RWPE1 (cell line): Measurements from ENCODE around the gene RENBP.
"Not testable (repeated sequence)": the region's sequence is repeated elsewhere in the genome, so short reads cannot be mapped to it uniquely, and the experiment has no call there.

ENCODE experiments used
- CTCF ChIA-PET: fragments of 350-600 bp; sonication (Branson Sonifier 250); formaldehyde crosslinking; extraction: SDS; loops from one replicate; lab custom pipeline; 2021; lab: Yijun Ruan, JAX
- POLR2A ChIA-PET: fragments of 400-600 bp; formaldehyde crosslinking; extraction: SDS; loops from one replicate; lab custom pipeline; 2020; ENCODE audit warnings: antibody characterized with exemption; ENCODE audit not compliant: low non-redundant PET; lab: Yijun Ruan, JAX
- DNase-seq: peaks from one replicate; pipeline ENCODE4 v3.0.0; 2012; ENCODE audit warnings: low spot score
- H3K27ac ChIP-seq: fragments of 450-650 bp; 2 replicates; pipeline ENCODE4 v1.5.1; 2017
- CTCF ChIP-seq: fragments of 450-650 bp; conservative IDR thresholded peaks from 2 replicates; pipeline ENCODE4 v1.5.1; 2017; ENCODE audit warnings: low read depth, mild to moderate bottlenecking

RENBP gene

GRCh38 chrX:153988493-153988892 lies 44.0 kb upstream of the RENBP start:
- POLR2A ChIA-PET = no interaction called here
- DNase-seq = no peak
- H3K27ac ChIP-seq = no peak overlapping the region
- CTCF ChIA-PET = no interaction called here
- no peak for TF ChIP-seq CTCF

- H3K27ac ChIP-seq = peak overlapping the region; percentile 47; the same call in 1 of the 2 replicates
- CTCF ChIA-PET = no interaction called here
- no peak for DNase-seq
- no peak for TF ChIP-seq CTCF
- POLR2A ChIA-PET = no interaction called here
These were observed 40.1 kb upstream of the RENBP start for GRCh38 chrX:153984351-153985178.

- POLR2A ChIA-PET = no interaction called here
- no peak overlapping the region for H3K27ac ChIP-seq
- no peak for DNase-seq
- CTCF ChIA-PET = no interaction called here
- no peak for TF ChIP-seq CTCF
These were observed 38.9 kb upstream of the RENBP start for GRCh38 chrX:153983321-153983801.

GRCh38 chrX:153981771-153982533 lies 37.5 kb upstream of the RENBP start:
- H3K27ac ChIP-seq = no peak overlapping the region
- ChIA-PET POLR2A (no interaction called here), CTCF (no interaction called here)

GRCh38 chrX:153981231-153981630 lies 36.8 kb upstream of the RENBP start:
- H3K27ac ChIP-seq = no peak overlapping the region
- DNase-seq = no peak
- POLR2A ChIA-PET = no interaction called here

More at GRCh38 chrX:153981771-153982533, 37.5 kb upstream of the RENBP start:
- DNase-seq = no peak
- TF ChIP-seq CTCF = no peak

GRCh38 chrX:153980394-153980793 lies 36.0 kb upstream of the RENBP start:
- DNase-seq, H3K27ac ChIP-seq, CTCF ChIA-PET: not testable (repeated sequence)
- POLR2A ChIA-PET = interaction anchor here (0.5 kb wide), 1 partner anchor 22 kb away, joined by 8 read pairs; no protein-coding TSS in a partner anchor

More at GRCh38 chrX:153981231-153981630, 36.8 kb upstream of the RENBP start:
- CTCF ChIA-PET = no interaction called here
- TF ChIP-seq CTCF = no peak
